ENCODE results near the gene COL5A1.

COL5A1 gene

DNA sequence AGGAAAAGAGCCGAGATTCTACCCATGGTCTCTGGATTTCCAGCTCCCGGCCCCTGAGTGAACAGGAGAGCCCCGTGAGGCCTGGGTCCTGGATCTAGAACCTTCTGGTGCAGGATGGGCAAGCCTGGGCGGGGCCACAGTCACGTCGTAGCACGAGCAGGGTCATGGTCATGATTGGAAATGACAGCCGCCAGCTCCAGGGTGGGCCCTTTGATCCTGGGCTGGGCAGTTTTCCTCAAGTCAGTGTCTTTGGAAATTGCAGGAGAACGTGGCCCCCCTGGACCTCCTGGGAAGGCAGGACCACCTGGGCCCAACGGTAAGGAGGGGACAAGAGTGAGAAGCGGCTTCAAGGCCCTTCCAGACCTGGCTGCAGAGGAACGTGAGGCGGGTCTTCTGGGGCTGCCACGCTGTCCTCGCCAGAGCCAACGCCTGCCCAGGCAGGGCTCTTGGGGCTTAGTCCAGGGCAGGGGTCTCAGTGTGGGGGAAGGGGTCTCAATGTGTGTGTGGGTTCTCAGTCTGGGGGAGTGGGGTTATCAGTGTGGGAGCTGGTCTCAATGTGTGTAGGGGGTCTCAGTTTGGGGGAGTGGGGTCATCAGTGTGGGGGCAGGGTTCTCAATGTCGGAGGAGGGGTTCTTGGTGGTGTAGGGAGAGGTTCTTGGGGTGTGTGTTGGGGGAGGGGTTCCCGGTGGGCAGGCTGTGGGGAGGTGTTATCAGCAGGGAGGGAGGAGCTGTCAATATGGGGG, 241.6 kb downstream of the COL5A1 start:
- TF ChIP-seq, protein P1, sequence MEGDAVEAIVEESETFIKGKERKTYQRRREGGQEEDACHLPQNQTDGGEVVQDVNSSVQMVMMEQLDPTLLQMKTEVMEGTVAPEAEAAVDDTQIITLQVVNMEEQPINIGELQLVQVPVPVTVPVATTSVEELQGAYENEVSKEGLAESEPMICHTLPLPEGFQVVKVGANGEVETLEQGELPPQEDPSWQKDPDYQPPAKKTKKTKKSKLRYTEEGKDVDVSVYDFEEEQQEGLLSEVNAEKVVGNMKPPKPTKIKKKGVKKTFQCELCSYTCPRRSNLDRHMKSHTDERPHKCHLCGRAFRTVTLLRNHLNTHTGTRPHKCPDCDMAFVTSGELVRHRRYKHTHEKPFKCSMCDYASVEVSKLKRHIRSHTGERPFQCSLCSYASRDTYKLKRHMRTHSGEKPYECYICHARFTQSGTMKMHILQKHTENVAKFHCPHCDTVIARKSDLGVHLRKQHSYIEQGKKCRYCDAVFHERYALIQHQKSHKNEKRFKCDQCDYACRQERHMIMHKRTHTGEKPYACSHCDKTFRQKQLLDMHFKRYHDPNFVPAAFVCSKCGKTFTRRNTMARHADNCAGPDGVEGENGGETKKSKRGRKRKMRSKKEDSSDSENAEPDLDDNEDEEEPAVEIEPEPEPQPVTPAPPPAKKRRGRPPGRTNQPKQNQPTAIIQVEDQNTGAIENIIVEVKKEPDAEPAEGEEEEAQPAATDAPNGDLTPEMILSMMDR (IDR thresholded peaks at IDR 0.05) = no peak
- Histone ChIP-seq H3K9ac (no peak overlapping the region), H3K36me3 (ENCODE audit: control insufficient read depth, insufficient read depth, low read length) (no peaks in the 10 kb centered on the region), H3K9me3 (ENCODE audit: control insufficient read depth, low read length) (no peaks in the 10 kb centered on the region), H3K4me3 (ENCODE audit: low read depth, low read length) (no peak overlapping the region), H3K4me2 (ENCODE audit: low read length) (no peak overlapping the region), H3K27ac (no peak overlapping the region), H3K4me1 (no peaks in the 10 kb centered on the region), H3K79me2 (no peaks in the 10 kb centered on the region), H2AFZ (no peak overlapping the region), H3K27me3 (ENCODE audit: control insufficient read depth, insufficient read depth, low read length) (no peaks in the 10 kb centered on the region)

DNA sequence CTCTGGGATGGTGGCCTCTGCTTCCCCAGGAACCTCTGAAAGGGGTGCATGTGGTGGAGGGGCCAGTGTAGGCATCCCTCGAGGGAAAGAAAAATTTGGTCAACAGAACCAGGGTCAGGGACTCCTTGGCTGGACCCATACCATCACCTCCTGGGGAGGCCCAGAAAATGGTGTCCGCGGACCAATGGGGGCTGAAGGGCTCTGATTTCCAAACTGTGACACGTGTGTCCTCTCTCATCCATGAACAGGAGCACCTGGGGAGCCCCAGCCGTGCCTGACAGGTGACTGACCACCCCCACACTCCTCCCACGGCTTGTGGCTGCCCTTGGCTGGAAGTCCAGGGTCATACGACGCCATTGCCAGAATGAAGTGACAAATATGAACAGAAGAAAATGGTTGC, 242.9 kb downstream of the COL5A1 start:
- H3K9me3 ChIP-seq (ENCODE audit: control insufficient read depth, low read length) = no peaks in the 10 kb centered on the region
- H3K4me1 ChIP-seq = no peaks in the 10 kb centered on the region
- no peak overlapping the region for H2AFZ ChIP-seq
- no peaks in the 10 kb centered on the region for H3K36me3 ChIP-seq (ENCODE audit: control insufficient read depth, insufficient read depth, low read length)
- no peak overlapping the region for H3K9ac ChIP-seq
- H3K27ac ChIP-seq = no peak overlapping the region
- H3K79me2 ChIP-seq = no peaks in the 10 kb centered on the region
- no peaks in the 10 kb centered on the region for H3K27me3 ChIP-seq (ENCODE audit: control insufficient read depth, insufficient read depth, low read length)
- TF ChIP-seq, protein P1 (IDR thresholded peaks at IDR 0.05) = no peak
- H3K4me3 ChIP-seq (ENCODE audit: low read depth, low read length) = no peak overlapping the region
- no peak overlapping the region for H3K4me2 ChIP-seq (ENCODE audit: low read length)

DNA sequence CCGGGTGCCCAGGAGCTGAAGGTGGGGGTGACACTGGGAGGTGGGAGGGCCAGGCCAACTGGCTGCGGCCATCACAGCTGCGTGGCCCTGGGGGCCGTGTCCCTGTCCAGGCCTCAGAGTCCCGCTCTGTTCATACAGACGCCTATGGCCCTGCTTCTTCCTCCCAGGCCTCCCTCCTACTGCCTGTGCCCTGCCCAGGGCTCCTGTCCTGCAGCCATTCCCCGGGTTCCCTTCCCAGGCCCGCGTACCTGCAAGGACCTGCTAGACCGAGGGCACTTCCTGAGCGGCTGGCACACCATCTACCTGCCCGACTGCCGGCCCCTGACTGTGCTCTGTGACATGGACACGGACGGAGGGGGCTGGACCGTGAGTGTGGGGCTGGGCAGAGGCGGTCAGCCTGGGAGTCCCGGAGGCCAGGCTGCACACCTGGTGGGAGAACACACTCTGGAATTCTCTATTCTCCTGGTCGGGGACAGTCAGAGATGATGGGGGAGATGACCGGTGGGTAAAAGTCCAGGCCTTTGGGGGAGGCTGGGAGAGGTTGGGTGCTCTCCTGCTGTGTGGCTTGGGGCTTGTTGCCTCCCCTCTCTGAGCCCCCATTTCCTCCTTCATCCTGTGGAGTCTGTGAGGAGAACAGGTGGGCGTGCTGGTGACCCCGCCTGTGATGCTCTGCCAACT, 243.5 kb downstream of the COL5A1 start:
- TF ChIP-seq, protein P1 (IDR thresholded peaks at IDR 0.05) = no peak
- H3K9ac ChIP-seq = no peak overlapping the region
- no peak overlapping the region for H2AFZ ChIP-seq
- H3K27ac ChIP-seq = no peak overlapping the region
- H3K79me2 ChIP-seq = no peaks in the 10 kb centered on the region
- H3K36me3 ChIP-seq (ENCODE audit: control insufficient read depth, insufficient read depth, low read length) = no peaks in the 10 kb centered on the region
- H3K9me3 ChIP-seq (ENCODE audit: control insufficient read depth, low read length) = no peaks in the 10 kb centered on the region
- H3K4me2 ChIP-seq (ENCODE audit: low read length) = no peak overlapping the region
- no peaks in the 10 kb centered on the region for H3K27me3 ChIP-seq (ENCODE audit: control insufficient read depth, insufficient read depth, low read length)
- no peak overlapping the region for H3K4me3 ChIP-seq (ENCODE audit: low read depth, low read length)
- no peaks in the 10 kb centered on the region for H3K4me1 ChIP-seq

DNA sequence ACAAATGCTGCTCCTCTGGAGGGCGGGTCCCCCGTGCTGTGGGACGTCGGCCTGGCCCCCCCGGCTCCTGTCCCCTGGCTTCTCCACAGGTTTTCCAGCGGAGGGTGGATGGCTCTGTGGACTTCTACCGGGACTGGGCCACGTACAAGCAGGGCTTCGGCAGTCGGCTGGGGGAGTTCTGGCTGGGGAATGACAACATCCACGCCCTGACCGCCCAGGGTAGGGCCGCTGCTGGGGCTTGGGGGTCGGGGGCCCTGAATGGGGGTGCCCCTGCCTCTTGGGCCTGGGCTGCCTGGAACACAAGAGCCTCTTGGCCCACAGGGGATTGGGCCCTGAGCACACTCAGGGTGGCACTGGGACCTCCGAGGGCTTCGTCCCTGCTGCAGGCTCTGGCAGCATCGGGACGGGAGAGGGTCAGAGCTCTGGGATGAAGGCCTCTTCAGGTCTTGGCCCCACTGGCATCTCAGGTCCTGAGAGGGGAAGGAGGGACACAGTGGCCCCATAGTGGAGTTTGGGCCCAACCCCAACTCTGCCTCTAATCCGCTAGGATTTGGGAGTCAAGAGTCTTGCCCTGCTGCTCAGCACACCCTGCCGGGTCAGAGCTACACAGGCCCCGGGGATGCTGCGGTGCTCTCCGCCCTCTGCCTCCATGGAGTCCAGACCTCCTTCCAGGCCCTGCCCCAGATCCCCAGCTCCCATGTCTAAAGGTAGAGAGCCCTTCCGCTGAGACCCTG, 244.2 kb downstream of the COL5A1 start:
- H2AFZ ChIP-seq = no peak overlapping the region
- no peak overlapping the region for H3K4me3 ChIP-seq (ENCODE audit: low read depth, low read length)
- no peak overlapping the region for H3K9ac ChIP-seq
- no peaks in the 10 kb centered on the region for H3K9me3 ChIP-seq (ENCODE audit: control insufficient read depth, low read length)
- H3K4me2 ChIP-seq (ENCODE audit: low read length) = no peak overlapping the region
- H3K4me1 ChIP-seq = no peaks in the 10 kb centered on the region
- H3K27ac ChIP-seq = no peak overlapping the region
- no peaks in the 10 kb centered on the region for H3K27me3 ChIP-seq (ENCODE audit: control insufficient read depth, insufficient read depth, low read length)
- TF ChIP-seq, protein P1 (IDR thresholded peaks at IDR 0.05) = no peak
- H3K79me2 ChIP-seq = no peaks in the 10 kb centered on the region
- H3K36me3 ChIP-seq (ENCODE audit: control insufficient read depth, insufficient read depth, low read length) = no peaks in the 10 kb centered on the region
